ENCODE measurements around the gene CEBPA.

- TF ChIP-seq MAX (IDR thresholded peaks at IDR 0.05) (no peak), USF1 (IDR thresholded peaks at IDR 0.05) (no peak), FOXM1 (IDR thresholded peaks at IDR 0.05; ENCODE audit: borderline replicate concordance, low read depth) (no peak), YY1 (IDR thresholded peaks at IDR 0.05; ENCODE audit: low read depth) (no peak), CEBPB (IDR thresholded peaks at IDR 0.05) (no peak), ZBTB7A (IDR thresholded peaks at IDR 0.05; ENCODE audit: low read depth) (no peak), EP300 (IDR thresholded peaks at IDR 0.05; ENCODE audit: borderline replicate concordance) (no peak), REST (IDR thresholded peaks at IDR 0.05; ENCODE audit: low read depth) (no peak), RAD21 (IDR thresholded peaks at IDR 0.05; ENCODE audit: low read depth) (no peak), NFIC (IDR thresholded peaks at IDR 0.05) (no peak), TAF1 (IDR thresholded peaks at IDR 0.05; ENCODE audit: low read depth) (no peak), TEAD4 (IDR thresholded peaks at IDR 0.05) (no peak), EGR1 (IDR thresholded peaks at IDR 0.05) (no peak), CREB1 (IDR thresholded peaks at IDR 0.05; ENCODE audit: low read depth) (no peak)
These were observed 11.2 kb downstream of the CEBPA start for GRCh38 chr19:33290956-33291622.

Measured in Ishikawa (cell line).